Left lobe of liver (tissue), 2 donors: ENCODE results near the gene RB1. TPM values are rescaled to one million over a fixed set of nuclear protein-coding genes. Genes with fewer than 3 reads are reported as not detected.
"Not testable (repeated sequence)": the region's sequence is repeated elsewhere in the genome, so short reads cannot be mapped to it uniquely, and the experiment has no call there.

ENCODE experiments used
- ATAC-seq: fragments of 200-7000 bp; cut with Tn5 transposase; one replicate; pipeline ENCODE4 v1.9.1; 2020; ENCODE audit warnings: mild to moderate bottlenecking, moderate library complexity
- DNase-seq: peaks from one replicate; pipeline ENCODE4 v3.0.0-alpha.2; 2020; ENCODE audit warnings: low spot score
- total RNA-seq: library from RNA; stranded (reverse); gene quantifications from one replicate; pipeline ENCODE4 v1.2.1, GENCODE V29; 2021
- donor health status: DM: no; HTN: no; CAD: no; lungs with moderate emphysema.
- donor health status: DM: no; HTN: yes; CAD: no.

Gene RB1
- total RNA-seq, 1 donor from 2014 or later = 8.2 TPM

DNA sequence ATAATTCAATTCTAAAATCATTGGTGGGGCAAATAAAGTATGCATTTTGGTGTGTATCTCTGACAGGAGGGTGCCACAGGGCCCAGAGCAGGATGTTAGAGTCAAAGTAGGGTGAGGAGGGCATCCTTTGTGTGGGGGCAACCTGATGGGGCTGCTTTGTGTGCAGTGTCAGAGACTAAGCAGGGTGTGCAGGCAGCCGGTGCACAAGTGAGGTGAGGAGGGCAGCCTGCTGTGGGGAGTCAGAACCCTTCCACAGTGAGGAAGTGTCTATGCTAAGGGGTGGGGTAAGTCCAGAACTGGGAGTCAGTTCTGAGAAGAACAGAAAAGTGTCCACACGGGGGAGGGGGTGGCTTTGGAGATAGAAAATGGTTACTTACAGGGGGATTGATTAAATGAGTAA is 40.7 kb downstream of the RB1 start:
- DNase-seq (no peak), ATAC-seq (no peak)

DNA sequence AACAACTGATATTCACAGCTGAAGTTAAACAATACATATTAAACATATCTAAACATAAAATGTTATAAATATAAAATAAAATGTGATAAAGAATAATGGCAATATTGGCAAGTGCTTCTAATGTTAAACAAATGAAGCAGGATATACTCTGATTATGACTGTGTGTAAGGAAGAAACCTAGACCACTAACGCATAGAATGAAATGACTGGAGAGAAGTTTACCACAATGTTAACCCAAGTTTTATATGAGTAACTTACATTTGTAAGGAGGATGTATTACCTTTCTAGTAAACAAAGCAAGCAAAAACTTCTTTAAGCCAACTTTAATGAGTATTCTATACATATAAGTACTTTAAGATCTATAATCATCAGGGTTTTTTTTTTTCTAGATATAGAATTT is 43.0 kb downstream of the RB1 start:
- DNase-seq (no peak), ATAC-seq (no peak)

DNA sequence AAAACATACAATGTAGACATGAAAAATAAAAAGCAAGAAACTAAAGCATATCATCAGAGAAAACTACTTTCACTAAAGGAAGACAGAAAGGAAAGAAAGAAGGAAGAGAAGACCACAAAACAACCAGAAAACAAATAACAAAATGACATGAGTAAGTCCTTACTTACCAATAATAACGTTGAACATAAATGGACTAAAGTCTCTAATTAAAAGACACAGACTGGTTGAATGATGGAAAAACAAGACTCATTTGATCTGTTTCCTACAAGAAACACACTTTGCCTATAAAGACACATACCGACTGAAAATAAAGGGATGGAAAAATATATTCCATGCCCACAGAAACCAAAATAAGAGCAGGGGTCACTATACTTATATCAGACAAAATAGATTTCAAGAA is 46.0 kb downstream of the RB1 start:
- no peak for DNase-seq
- ATAC-seq = no peak

GRCh38 chr13:48353590-48353989 is 50.0 kb downstream of the RB1 start:
- ATAC-seq = no peak

GRCh38 chr13:48355524-48355923 is 52.0 kb downstream of the RB1 start:
- not testable (repeated sequence) for ATAC-seq, DNase-seq

More at GRCh38 chr13:48353590-48353989, 50.0 kb downstream of the RB1 start:
- DNase-seq = no peak

DNA sequence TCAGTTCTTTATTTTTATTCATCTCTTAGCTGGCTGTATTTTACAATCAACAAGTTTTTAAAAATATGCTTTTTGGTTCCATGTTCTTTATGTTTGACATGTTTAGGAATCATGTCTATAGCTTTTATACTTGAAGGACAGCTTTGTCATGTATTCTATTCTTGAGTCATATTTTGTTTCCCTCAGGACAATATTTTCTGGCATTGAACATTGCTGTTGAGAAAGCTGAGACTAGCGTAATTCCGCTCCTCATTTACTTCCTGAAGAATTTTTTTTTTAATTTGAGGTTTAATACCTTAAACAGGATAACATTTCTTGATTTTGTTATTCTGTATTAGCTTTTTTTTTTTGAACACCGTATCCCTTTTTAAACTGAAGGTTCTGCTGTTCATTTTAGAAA is 53.2 kb downstream of the RB1 start:
- no peak for DNase-seq
- ATAC-seq = no peak

- DNase-seq (no peak), ATAC-seq (no peak)
These were observed 66.4 kb downstream of the RB1 start for GRCh38 chr13:48369988-48370387.

DNA sequence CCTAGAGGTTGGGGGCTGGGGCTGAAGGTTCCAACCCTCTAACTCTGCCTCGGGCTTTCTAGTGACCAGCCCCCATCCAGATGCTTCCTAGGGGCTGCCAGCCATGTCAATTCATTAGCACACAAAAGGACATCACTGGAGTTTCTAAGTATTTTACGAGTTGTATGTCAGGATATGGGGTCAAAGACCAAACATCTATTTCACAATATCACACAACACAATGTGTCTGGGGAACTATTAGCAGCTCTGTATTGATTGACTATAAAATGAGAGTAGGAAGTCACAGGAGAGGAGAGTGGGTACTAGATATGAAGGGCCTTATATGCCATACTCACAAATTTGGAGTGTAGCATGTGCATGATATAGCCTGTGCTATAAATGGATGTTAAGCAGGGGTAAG is 67.3 kb downstream of the RB1 start:
- ATAC-seq (no peak), DNase-seq (no peak)

- DNase-seq = no peak
- ATAC-seq = no peak
These were observed 74.3 kb downstream of the RB1 start for GRCh38 chr13:48377857-48378256.

DNA sequence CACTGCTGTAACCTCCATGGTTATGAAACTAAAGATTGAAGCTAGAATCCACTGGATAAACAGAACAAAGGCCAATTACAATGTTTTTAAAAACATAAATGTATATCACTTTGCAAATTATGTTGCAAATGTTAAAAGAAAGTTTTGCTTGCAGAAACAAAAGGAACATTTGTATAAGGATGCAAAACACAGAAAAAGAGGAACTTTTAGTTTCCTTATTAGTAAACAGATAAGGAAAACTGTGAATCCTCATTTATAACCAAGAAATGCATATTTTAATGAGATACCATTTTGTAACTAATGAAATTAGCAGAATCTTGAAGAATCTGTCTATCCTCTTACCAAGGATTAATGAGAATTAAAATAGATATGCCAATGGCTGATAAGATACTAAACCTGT is 77.0 kb downstream of the RB1 start:
- ATAC-seq (no peak), DNase-seq (no peak)

GRCh38 chr13:48383384-48383783 is 79.8 kb downstream of the RB1 start:
- ATAC-seq (no peak), DNase-seq (no peak)

DNA sequence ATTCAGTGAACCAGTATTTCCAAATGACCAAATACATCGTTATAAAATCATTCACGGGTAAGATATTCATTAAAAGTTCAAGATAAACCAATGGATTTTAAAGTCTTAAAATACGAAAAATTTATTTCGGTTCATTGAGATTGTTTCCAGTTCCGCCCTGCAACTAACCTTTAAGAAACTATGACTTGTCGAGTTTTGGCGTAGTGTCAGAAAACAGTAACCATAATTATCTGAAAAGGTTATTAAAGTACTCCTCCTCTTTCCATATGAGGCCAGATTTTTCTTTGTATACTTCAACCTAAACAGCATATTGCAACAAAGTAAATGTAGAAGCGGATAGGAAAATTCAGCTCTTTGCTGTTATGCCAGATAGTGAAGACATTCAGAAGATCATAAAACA is 83.3 kb downstream of the RB1 start:
- DNase-seq (no peak), ATAC-seq (no peak)

GRCh38 chr13:48391257-48391656 is 87.7 kb downstream of the RB1 start:
- no peak for DNase-seq
- no peak for ATAC-seq

GRCh38 chr13:48393030-48393697 is 89.6 kb downstream of the RB1 start:
- DNase-seq = no peak
- no peak for ATAC-seq

DNA sequence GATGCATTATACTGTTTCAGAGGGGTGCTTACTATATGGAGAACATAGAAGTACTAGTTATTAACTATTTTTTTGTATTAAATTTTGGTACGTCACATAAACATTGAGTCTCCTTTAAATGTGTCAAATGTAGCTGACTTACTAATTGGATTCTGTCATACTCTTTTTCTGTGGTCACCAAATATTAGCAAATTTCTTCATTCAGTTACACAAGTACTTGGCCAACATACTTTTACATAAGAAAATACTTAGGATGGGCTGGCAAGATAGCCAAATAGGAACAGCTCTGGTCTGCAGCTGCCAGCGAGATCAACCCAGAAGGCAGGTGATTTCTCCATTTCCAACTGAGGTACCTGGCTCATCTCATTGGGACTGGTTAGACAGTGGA is 90.1 kb downstream of the RB1 start:
- ATAC-seq (no peak), DNase-seq (no peak)

DNA sequence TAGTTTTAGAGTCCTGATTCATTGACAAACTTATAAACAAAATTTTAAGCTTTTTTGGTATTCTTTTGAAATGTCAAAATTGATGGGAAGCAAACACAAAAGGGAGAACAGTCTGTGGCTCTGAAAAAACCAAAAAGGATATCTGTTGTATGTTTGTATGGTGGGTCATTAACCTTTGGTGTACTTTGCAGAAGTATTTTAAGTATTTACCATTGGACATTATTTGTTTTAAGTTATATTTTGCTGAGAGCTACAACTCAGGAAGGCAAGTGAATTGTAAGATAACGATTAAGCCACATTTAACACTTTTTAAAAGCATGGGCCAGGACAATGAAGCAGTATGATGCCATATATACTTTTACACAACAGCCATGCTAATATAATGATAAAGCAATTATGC is 94.2 kb downstream of the RB1 start:
- DNase-seq = no peak
- ATAC-seq = no peak

DNA sequence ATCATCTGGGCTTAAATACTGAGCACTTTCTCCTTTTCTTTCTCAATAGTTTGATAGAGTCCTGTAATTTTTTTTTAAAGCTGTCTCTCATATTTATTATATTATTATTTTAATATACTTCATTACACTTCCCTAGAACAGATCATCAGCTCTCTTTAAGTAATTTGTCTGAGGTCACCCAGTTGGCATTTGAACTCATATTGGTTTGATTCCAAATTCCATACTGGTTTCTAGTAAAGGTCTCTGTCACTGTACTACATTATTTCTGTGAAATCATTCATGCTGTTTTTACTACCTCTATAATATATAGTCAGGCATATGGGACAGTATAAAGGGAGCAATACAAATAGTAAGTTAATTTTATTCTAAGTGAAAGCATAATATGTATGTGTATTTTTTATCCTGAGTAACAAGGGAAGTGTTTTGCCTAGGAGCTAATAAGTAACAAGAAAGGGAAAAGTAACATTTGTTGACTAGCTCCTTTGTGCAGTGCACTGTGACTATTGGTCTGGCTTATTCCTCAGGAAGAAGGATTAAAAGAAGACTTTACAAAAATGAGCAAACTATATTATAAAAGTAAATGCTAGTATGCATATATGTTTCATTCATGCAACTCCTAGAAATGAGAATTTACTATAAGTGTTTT is 95.0 kb downstream of the RB1 start:
- ATAC-seq = no peak

DNA sequence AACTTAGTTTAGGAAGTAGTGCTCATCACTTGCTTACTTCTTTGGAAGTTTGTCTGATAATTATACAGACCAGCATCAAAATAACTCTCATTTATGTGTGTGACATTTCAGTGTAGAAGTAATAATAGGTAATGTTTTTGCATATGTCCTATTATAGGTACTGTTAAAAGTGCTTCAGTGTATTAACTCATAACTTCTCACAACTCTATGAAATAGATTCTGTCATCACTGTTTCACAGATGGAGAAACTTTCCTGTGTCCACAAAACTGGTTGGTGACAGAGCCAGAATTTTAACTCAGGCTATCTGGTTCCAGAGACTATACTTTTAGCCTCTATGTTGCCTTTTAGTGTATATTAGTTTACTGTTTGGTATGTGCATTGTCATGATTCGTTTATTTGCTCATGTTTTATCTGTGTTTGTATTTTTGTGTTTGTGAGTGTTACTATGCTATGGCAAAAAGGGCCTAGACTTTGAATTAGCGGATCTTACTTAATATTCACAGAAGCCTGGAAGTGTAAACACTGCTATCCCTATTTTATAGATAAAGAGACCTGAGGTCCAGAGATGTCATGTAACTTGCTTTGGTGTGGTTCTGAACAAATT is 96.6 kb downstream of the RB1 start:
- ATAC-seq (no peak), DNase-seq (no peak)

More for the DNA sequence above, 95.0 kb downstream of the RB1 start:
- DNase-seq = no peak

DNA sequence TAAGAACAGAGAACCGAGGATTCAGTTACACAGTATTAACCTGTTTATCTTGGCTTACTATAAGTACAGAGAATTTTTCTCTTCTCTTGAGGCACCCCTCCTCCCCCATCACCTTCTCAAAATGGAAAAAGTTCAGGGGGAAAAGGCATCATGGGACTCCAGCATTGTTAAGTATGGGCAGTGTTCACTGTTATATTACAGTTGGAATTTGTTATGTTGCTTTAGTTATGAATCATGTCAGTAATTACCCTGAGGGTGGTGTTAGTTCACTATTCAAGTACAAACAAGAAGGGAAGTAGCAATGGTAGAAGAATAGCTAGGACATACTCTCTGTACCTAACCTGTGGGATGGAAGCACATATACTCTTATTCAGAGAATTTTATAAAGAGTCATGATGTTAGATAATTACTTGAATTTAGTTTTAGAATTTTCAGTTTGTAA is 97.3 kb downstream of the RB1 start:
- ATAC-seq = peak; percentile 38
- no peak for DNase-seq

DNA sequence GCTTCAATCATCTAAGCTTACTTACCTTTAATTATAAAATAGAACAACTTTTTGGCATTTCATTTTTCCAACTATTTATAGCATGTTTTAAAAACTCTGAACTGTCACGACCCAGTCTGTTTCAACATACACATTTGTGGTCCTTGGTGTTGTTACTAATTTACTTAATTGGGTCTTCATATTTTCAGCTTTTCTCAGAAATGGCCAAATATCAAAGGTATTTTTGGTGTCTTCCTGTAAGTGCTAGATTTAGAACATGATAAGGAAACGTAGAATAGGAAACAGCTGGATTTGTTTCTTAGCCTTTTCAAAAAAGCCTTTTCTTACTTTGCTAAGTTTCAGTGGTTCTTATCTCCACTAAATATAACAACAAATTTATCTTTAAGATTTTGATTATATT is 97.9 kb downstream of the RB1 start:
- DNase-seq (no peak), ATAC-seq (no peak)

- DNase-seq (no peak), ATAC-seq (no peak)
These were observed 98.9 kb downstream of the RB1 start for GRCh38 chr13:48402325-48402932.

DNA sequence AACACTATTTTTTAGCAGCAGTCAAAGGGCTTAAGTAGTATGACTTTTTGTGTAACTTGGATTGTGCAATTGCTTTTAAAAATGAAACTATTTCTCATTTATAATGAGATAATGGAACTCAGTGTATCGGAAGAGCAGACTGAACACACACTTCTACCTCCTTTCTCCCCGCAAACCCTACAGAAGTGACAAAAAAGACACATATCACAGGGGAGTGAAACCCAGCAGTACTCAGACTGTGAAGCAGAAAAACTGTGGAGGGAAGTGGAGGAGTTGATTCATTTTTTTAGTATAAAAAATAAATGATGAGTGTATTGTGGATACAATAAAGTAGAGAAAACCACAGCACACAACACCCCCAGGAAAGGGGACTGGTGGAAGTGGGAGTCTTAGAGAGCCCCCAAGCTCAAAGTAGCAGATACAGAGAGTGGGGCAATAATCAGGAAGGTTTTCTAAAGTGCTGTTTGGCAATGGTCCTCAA is 99.6 kb downstream of the RB1 start:
- ATAC-seq = peak; percentile 46

More for the DNA sequence above, 99.6 kb downstream of the RB1 start:
- no peak for DNase-seq
